ENCODE data around the gene XPO5.

DNA sequence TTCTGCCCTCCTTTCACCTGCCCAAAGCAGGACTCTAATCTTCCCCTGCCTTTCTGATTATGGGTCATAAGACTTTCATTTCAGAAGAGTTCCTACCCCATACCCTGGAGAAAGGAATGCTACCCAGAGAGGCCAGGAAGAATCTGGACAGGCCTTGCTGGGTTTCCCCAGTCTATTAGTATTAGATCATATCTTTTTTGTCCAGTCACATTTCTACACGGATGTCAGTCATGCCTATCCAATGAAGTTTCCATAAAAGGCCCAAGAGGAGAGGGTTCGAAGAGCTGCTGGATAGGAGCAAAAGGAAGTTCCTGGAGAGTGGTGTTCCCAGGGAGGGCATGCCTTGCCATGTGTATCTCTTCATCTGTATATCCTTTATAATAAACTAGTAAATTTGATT, 3.3 kb upstream of the XPO5 start:
- TF ChIP-seq CTCF (IDR thresholded peaks at IDR 0.05) = no peak
- no peak for TF ChIP-seq POLR2A (IDR thresholded peaks at IDR 0.05)

Data from sigmoid colon (tissue), 3 donors.